Smooth muscle cell (in vitro differentiated cells): Measurements from ENCODE around the gene AGPS. TPM values are rescaled to one million over a fixed set of nuclear protein-coding genes. Genes with fewer than 3 reads are reported as not detected.

Experiments
- DNase-seq: peaks from one replicate; lab custom pipeline; 2025; ENCODE audit not compliant: unreplicated experiment; lab: John Stamatoyannopoulos, UW
- H2AFZ ChIP-seq: fragments of 200-600 bp; sonication (generic); 2 replicates; pipeline ENCODE4 v1.6.0; 2016; ENCODE audit warnings: antibody characterized with exemption, low read depth, mild to moderate bottlenecking
- H3F3A ChIP-seq: fragments of 200-600 bp; sonication (generic); 2 replicates; pipeline ENCODE4 v1.6.0; 2017; ENCODE audit warnings: antibody characterized with exemption, low read depth
- H3K27ac ChIP-seq: fragments of 200-600 bp; sonication (generic); 2 replicates; pipeline ENCODE4 v1.5.1; 2016; ENCODE audit warnings: low read depth, mild to moderate bottlenecking
- H3K27me3 ChIP-seq: fragments of 200-600 bp; sonication (generic); 2 replicates; pipeline ENCODE4 v1.6.1; 2016; ENCODE audit warnings: low read depth, mild to moderate bottlenecking
- H3K36me3 ChIP-seq: fragments of 200-600 bp; sonication (generic); 2 replicates; pipeline ENCODE4 v1.5.1; 2016; ENCODE audit warnings: low read depth
- H3K4me1 ChIP-seq: fragments of 200-600 bp; sonication (generic); 2 replicates; pipeline ENCODE4 v1.5.1; 2016; ENCODE audit warnings: low read depth
- H3K4me2 ChIP-seq: fragments of 200-600 bp; sonication (generic); 2 replicates; pipeline ENCODE4 v1.6.0; 2016; ENCODE audit warnings: mild to moderate bottlenecking
- H3K4me3 ChIP-seq: fragments of 200-600 bp; sonication (generic); 2 replicates; pipeline ENCODE4 v1.5.1; 2016; ENCODE audit warnings: mild to moderate bottlenecking
- H3K79me2 ChIP-seq: fragments of 200-600 bp; sonication (generic); 2 replicates; pipeline ENCODE4 v1.6.0; 2016; ENCODE audit warnings: low read depth, mild to moderate bottlenecking
- H3K9ac ChIP-seq: fragments of 200-600 bp; sonication (generic); 2 replicates; pipeline ENCODE4 v1.6.0; 2016; ENCODE audit warnings: low read depth
- H3K9me3 ChIP-seq: fragments of 200-600 bp; sonication (generic); replicated peaks from 2 replicates; pipeline ENCODE4 v1.5.1; 2016; ENCODE audit warnings: low read depth
- H4K20me1 ChIP-seq: fragments of 200-600 bp; sonication (generic); 2 replicates; pipeline ENCODE4 v1.6.0; 2016; ENCODE audit warnings: low read depth
- WGBS: methylation state at CpG from one replicate; pipeline ENCODE4 v1.1.7; 2016; ENCODE audit warnings: low lambda C conversion rate; 5-methylcytosine and 5-hydroxymethylcytosine counted together
- polyA plus RNA-seq: library from polyadenylated mRNA; unstranded; fragments of >200 nt; fragmentation: Nextera tagmentation; extraction: Ambion mirVana; gene quantifications from 2 replicates; pipeline ENCODE4 v1.2.1, GENCODE V29; 2016
- total RNA-seq: library from RNA; depleted of rRNA; stranded (reverse); fragments of >200 nt; gene quantifications from 2 replicates; pipeline ENCODE4 v1.2.3, GENCODE V29; 2014
- TF ChIP-seq, protein P1 (sequence below): fragments of 200-600 bp; sonication (generic); IDR thresholded peaks from 2 replicates; pipeline ENCODE4 v1.5.1; 2017; ENCODE audit warnings: borderline replicate concordance, mild to moderate bottlenecking, antibody characterized with exemption; ENCODE audit not compliant: insufficient read depth, poor library complexity, severe bottlenecking

The AGPS gene
- total and polyA plus RNA-seq, 2 experiments from 2014 or later = 19.5 to 41.4 TPM

DNA sequence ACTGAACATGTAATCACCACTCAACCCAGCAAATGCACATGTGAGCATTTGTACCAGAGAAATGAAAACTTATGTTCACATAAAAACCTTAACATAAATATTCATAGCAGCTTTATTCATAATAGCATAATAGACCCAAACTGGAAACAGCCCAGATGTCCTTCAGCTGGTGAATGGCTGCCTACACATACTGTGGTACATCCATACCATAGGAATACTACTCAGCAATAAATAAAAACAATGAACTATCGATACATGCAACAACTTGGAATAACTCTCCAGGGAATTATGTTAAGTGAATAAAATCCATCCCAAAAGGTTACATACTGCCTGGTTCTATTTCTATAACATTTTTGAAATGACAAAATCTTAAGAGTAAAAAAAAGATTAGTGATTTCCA is 140.0 kb downstream of the AGPS start:
- Histone ChIP-seq H3K9me3 (no peaks in the 10 kb centered on the region), H3K27ac (no peak overlapping the region), H3K9ac (no peak overlapping the region), H3K79me2 (no peaks in the 10 kb centered on the region), H2AFZ (no peak overlapping the region), H4K20me1 (no peaks in the 10 kb centered on the region), H3K4me1 (no peaks in the 10 kb centered on the region), H3K36me3 (no peaks in the 10 kb centered on the region), H3K4me3 (no peak overlapping the region), H3K27me3 (no peaks in the 10 kb centered on the region), H3F3A (peaks cover 5% of the 10 kb centered on the region), H3K4me2 (no peak overlapping the region)
- TF ChIP-seq, protein P1, sequence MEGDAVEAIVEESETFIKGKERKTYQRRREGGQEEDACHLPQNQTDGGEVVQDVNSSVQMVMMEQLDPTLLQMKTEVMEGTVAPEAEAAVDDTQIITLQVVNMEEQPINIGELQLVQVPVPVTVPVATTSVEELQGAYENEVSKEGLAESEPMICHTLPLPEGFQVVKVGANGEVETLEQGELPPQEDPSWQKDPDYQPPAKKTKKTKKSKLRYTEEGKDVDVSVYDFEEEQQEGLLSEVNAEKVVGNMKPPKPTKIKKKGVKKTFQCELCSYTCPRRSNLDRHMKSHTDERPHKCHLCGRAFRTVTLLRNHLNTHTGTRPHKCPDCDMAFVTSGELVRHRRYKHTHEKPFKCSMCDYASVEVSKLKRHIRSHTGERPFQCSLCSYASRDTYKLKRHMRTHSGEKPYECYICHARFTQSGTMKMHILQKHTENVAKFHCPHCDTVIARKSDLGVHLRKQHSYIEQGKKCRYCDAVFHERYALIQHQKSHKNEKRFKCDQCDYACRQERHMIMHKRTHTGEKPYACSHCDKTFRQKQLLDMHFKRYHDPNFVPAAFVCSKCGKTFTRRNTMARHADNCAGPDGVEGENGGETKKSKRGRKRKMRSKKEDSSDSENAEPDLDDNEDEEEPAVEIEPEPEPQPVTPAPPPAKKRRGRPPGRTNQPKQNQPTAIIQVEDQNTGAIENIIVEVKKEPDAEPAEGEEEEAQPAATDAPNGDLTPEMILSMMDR = no peak
- no peak for DNase-seq
- WGBS = 95% methylated on average over 1 of the region's 1 CpG

GRCh38 chr2:177533253-177533652 is 140.7 kb downstream of the AGPS start:
- Histone ChIP-seq H3K27me3 (no peaks in the 10 kb centered on the region), H3K9me3 (no peaks in the 10 kb centered on the region), H3K79me2 (no peaks in the 10 kb centered on the region), H3K9ac (no peak overlapping the region), H4K20me1 (no peaks in the 10 kb centered on the region), H3K27ac (no peak overlapping the region), H3K4me2 (no peak overlapping the region), H3K36me3 (no peaks in the 10 kb centered on the region), H3K4me1 (no peaks in the 10 kb centered on the region), H3K4me3 (no peak overlapping the region), H2AFZ (no peak overlapping the region), H3F3A (peaks cover 5% of the 10 kb centered on the region)
- DNase-seq = no peak
- TF ChIP-seq, protein P1 = no peak

- Histone ChIP-seq H3K9me3 (no peaks in the 10 kb centered on the region), H4K20me1 (no peaks in the 10 kb centered on the region), H3K4me2 (no peak overlapping the region), H3K4me3 (no peak overlapping the region), H3K27me3 (no peaks in the 10 kb centered on the region), H2AFZ (no peak overlapping the region), H3K79me2 (no peaks in the 10 kb centered on the region), H3K9ac (no peak overlapping the region), H3K4me1 (no peaks in the 10 kb centered on the region), H3K27ac (no peak overlapping the region), H3K36me3 (peaks cover 3% of the 10 kb centered on the region), H3F3A (no peaks in the 10 kb centered on the region)
- DNase-seq = no peak
- TF ChIP-seq, protein P1 = no peak
These were observed 142.4 kb downstream of the AGPS start for GRCh38 chr2:177535000-177535399.

GRCh38 chr2:177535958-177536504 is 143.5 kb downstream of the AGPS start:
- Histone ChIP-seq H3K27me3 (no peaks in the 10 kb centered on the region), H3K4me2 (no peak overlapping the region), H3F3A (no peaks in the 10 kb centered on the region), H2AFZ (no peak overlapping the region), H3K4me1 (no peaks in the 10 kb centered on the region), H3K36me3 (peaks cover 3% of the 10 kb centered on the region), H3K27ac (no peak overlapping the region), H3K9me3 (no peaks in the 10 kb centered on the region), H4K20me1 (no peaks in the 10 kb centered on the region), H3K4me3 (no peak overlapping the region), H3K79me2 (no peaks in the 10 kb centered on the region), H3K9ac (no peak overlapping the region)
- no peak for DNase-seq
- TF ChIP-seq, protein P1 = no peak
- 49% methylated on average over 3 of the region's 3 CpGs for WGBS
